ENCODE measurements around the gene SLC9B2.

The SLC9B2 gene

GRCh38 chr4:103067841-103068547, 8.6 kb downstream of the SLC9B2 start:
- H3K4me1 ChIP-seq (ENCODE audit: insufficient read depth, low read length, severe bottlenecking), result peaks cover 15% of the 10 kb centered on the region
- H2AFZ ChIP-seq (ENCODE audit: low read length), result no peak overlapping the region
- H3K27me3 ChIP-seq (ENCODE audit: insufficient read depth, low read length), result no peaks in the 10 kb centered on the region
- peaks cover 44% of the 10 kb centered on the region for H3K79me2 ChIP-seq (ENCODE audit: insufficient read depth, low read length)
- no peak overlapping the region for H3K9ac ChIP-seq (ENCODE audit: low read length)
- H4K20me1 ChIP-seq (ENCODE audit: insufficient read depth, low read length), result no peaks in the 10 kb centered on the region
- no peaks in the 10 kb centered on the region for H3K9me3 ChIP-seq (ENCODE audit: low read length)
- H3K9me2 ChIP-seq (ENCODE audit: low read depth, low read length), result no peaks in the 10 kb centered on the region
- no peak overlapping the region for H3K27ac ChIP-seq (ENCODE audit: low read depth, low read length, poor library complexity, severe bottlenecking)
- no peak overlapping the region for H3K4me3 ChIP-seq (ENCODE audit: low read depth, low read length, poor library complexity, severe bottlenecking)
- H3F3A ChIP-seq (ENCODE audit: insufficient read depth, low read length), result no peaks in the 10 kb centered on the region
- no peak overlapping the region for H3K4me2 ChIP-seq (ENCODE audit: low read length)
- TF ChIP-seq EZH2 (IDR thresholded peaks at IDR 0.05; ENCODE audit: borderline replicate concordance, low read length) (no peak), CTCF (IDR thresholded peaks at IDR 0.05; ENCODE audit: low read length) (no peak)
- peaks cover 70% of the 10 kb centered on the region for H3K36me3 ChIP-seq (ENCODE audit: insufficient read depth, low read length)

GRCh38 chr4:103060453-103061148, 16.0 kb downstream of the SLC9B2 start:
- Histone ChIP-seq H3K4me2 (ENCODE audit: low read length) (no peak overlapping the region), H3K9ac (ENCODE audit: low read length) (no peak overlapping the region), H3F3A (ENCODE audit: insufficient read depth, low read length) (no peaks in the 10 kb centered on the region), H2AFZ (ENCODE audit: low read length) (no peak overlapping the region), H3K79me2 (ENCODE audit: insufficient read depth, low read length) (no peaks in the 10 kb centered on the region), H3K36me3 (ENCODE audit: insufficient read depth, low read length) (peaks cover 54% of the 10 kb centered on the region), H3K9me2 (ENCODE audit: low read depth, low read length) (no peaks in the 10 kb centered on the region), H4K20me1 (ENCODE audit: insufficient read depth, low read length) (no peaks in the 10 kb centered on the region), H3K27me3 (ENCODE audit: insufficient read depth, low read length) (no peaks in the 10 kb centered on the region), H3K27ac (ENCODE audit: low read depth, low read length, poor library complexity, severe bottlenecking) (no peak overlapping the region), H3K4me3 (ENCODE audit: low read depth, low read length, poor library complexity, severe bottlenecking) (no peak overlapping the region), H3K9me3 (ENCODE audit: low read length) (no peaks in the 10 kb centered on the region), H3K4me1 (ENCODE audit: insufficient read depth, low read length, severe bottlenecking) (no peaks in the 10 kb centered on the region)
- TF ChIP-seq CTCF (IDR thresholded peaks at IDR 0.05; ENCODE audit: low read length) (no peak), EZH2 (IDR thresholded peaks at IDR 0.05; ENCODE audit: borderline replicate concordance, low read length) (no peak)

GRCh38 chr4:103054030-103054429, 22.5 kb downstream of the SLC9B2 start:
- H3K9me2 ChIP-seq (ENCODE audit: low read depth, low read length), result no peaks in the 10 kb centered on the region
- no peak overlapping the region for H3K4me2 ChIP-seq (ENCODE audit: low read length)
- H3K27me3 ChIP-seq (ENCODE audit: insufficient read depth, low read length), result no peaks in the 10 kb centered on the region
- peaks cover 23% of the 10 kb centered on the region for H3K36me3 ChIP-seq (ENCODE audit: insufficient read depth, low read length)
- H3K27ac ChIP-seq (ENCODE audit: low read depth, low read length, poor library complexity, severe bottlenecking), result no peak overlapping the region
- H3K4me3 ChIP-seq (ENCODE audit: low read depth, low read length, poor library complexity, severe bottlenecking), result no peak overlapping the region
- TF ChIP-seq CTCF (IDR thresholded peaks at IDR 0.05; ENCODE audit: low read length), result no peak
- no peak for TF ChIP-seq EZH2 (IDR thresholded peaks at IDR 0.05; ENCODE audit: borderline replicate concordance, low read length)
- no peaks in the 10 kb centered on the region for H3K79me2 ChIP-seq (ENCODE audit: insufficient read depth, low read length)
- H3K4me1 ChIP-seq (ENCODE audit: insufficient read depth, low read length, severe bottlenecking), result no peaks in the 10 kb centered on the region
- no peak overlapping the region for H3K9ac ChIP-seq (ENCODE audit: low read length)
- no peak overlapping the region for H2AFZ ChIP-seq (ENCODE audit: low read length)
- no peaks in the 10 kb centered on the region for H3F3A ChIP-seq (ENCODE audit: insufficient read depth, low read length)
- H3K9me3 ChIP-seq (ENCODE audit: low read length), result no peaks in the 10 kb centered on the region
- H4K20me1 ChIP-seq (ENCODE audit: insufficient read depth, low read length), result no peaks in the 10 kb centered on the region

Data from OCI-LY1 (cell line).